OCI-M1 (cell line): Measurements from ENCODE around the gene CMTM8.

Experiments
- DNase-seq: peaks from one replicate; lab custom pipeline; 2025; lab: John Stamatoyannopoulos, UW

CMTM8 gene

GRCh38 chr3:32278714-32279113 lies 40.2 kb downstream of the CMTM8 start:
- no peak for DNase-seq

DNA sequence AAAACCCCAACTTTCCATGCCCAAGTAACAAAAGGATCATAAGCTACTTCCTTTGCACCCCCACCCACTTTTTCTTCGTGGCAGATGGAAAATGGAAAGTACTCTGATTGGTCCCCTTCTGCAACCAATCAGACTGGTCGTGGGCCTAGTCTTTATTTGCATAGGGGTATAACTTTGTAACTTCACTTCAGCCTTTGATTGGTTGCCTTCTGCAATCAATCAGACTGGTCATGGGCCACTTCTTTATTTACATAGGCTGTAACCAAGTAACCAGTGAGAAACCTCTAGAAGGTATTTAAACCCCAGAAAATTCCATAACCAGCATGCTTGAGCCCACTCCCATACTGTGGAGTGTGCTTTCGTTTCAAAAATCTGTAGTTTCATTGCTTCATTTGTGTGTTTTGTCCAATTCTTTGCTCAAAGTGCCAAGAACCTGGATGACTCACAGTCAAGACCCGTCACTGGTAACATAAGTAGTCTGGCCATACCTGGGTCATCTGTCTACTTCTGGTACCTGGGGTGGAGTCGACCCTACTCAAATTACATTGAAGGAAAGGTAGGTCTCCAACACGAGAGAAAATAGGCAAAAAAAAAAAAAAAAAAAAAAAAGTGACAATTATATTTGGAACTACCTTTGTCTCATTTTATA lies 41.9 kb downstream of the CMTM8 start:
- DNase-seq, result no peak

DNA sequence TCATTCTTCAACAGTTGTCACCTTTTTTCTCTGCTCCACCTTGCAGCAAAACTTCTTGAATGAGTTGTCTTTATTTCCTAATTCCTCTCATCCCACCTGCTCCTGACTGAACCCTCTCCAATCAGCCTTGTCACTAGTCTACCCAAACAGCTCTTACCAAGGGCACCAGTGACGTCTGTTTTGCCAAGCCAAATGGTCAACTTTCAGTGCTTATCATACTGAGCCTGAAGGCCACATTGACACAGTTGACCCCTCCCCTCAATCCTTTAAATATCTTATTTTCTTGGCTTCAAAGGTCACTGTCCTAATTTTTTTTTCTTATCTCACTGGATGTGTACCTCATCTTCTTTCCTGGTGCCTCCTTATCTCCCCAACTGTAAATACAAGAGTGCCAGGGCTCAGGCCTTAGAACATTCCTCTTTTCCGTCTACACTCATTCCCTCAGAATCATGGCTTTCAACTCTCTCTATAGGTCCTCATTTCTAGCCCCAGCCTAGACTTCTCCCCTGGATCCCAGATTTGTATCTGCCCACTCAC lies 43.2 kb downstream of the CMTM8 start:
- DNase-seq, result no peak

DNA sequence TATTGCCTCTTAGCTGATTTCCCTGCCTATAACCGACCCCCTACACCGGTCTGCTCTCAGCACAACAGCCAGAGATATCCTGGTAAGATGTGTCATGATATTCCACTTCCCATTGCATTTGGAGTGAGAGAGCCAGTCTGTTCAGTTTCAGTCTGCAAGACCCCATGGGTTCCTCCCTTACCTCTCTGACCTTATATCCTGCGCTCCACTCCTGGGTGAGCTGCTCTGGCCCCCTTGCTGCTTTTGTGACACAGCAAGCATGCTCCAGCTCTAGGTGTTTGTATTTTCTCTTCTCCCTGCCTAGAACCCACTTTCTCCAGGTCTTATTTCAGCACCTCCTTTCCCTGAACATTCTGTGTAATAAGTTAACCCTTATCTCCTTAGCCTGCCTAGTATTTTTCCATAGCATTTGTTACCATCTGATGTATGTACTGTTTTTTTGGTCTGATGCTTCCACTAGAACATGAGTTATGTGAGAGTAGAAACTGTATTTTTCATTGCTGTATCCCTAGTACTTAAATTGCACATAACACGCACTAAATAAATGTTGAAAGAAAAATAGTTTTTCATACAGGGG lies 44.2 kb downstream of the CMTM8 start:
- DNase-seq, result no peak

- DNase-seq, result no peak
These were observed 44.8 kb downstream of the CMTM8 start for GRCh38 chr3:32283304-32283703.

- DNase-seq, result no peak
These were observed 46.1 kb downstream of the CMTM8 start for GRCh38 chr3:32284443-32285212.

- DNase-seq, result no peak
These were observed 47.4 kb downstream of the CMTM8 start for GRCh38 chr3:32285891-32286290.

GRCh38 chr3:32288819-32289218 lies 50.3 kb downstream of the CMTM8 start:
- no peak for DNase-seq

- DNase-seq, result no peak
These were observed 52.1 kb downstream of the CMTM8 start for GRCh38 chr3:32290619-32291018.

GRCh38 chr3:32292085-32292796 lies 53.8 kb downstream of the CMTM8 start:
- no peak for DNase-seq

DNA sequence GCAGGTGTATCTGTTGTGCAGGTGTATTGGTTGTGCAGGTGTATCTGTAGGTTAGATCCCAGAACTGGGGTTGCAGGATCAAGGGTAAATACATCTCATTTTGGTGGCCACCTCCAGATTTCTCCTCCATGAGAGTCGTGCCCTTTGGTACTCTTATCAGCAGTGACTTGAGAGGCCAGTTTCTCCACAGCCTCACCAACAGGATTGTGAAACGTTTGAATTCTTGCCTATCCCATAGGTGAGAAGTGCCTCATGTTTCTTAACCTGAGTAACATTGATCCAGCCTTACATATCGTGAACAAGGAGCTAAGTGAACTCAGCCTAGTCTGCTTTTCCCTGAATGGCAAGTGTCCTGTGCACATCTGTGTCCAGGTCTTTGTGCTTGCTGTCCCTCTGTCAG lies 55.4 kb downstream of the CMTM8 start:
- no peak for DNase-seq

DNA sequence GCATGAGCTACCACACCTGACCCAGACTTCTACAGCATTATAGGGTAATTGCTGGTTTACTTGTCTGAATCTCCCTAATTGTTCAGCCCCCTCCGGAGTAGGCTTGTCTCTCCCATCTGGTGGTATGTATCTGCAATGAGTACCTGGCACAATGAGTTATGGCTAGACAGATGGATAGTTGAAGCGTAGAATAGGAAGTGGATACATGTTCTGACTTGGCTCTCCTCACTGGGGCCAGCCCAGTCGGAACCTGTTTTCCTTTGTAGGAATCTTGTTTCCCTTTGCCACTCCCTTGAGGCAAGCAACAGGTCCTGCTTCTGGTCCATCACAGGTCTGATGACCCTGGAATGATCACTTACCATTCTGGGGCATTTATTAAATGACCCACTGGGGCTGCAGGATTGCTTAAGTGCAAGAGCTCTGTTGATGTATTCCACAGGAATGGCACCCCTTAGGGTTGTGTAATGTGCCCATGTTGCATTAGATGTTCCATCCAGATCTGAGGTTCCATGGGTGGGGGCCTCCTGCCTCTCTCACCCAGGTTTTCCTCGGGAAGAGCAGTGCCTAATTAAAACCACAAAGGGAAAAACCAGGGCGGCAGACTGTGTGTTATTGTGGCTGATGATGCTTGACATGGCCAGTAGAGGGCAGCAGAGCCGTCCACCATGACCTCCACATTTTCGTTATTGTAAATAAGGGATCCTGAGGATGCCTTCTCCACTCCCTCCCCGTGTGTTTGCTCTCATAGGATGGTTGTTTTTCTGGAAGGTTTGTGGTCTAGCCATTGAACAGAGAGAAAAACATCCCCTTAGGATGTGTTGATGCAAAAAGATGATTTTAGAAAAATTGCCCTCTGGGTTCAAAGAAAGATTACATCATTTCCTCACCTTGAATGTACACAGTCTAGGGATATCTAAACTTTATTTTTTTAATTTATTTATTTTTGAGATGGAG lies 58.0 kb downstream of the CMTM8 start:
- peak; percentile 72 for DNase-seq

- no peak for DNase-seq
These were observed 58.9 kb downstream of the CMTM8 start for GRCh38 chr3:32297366-32297765.

DNA sequence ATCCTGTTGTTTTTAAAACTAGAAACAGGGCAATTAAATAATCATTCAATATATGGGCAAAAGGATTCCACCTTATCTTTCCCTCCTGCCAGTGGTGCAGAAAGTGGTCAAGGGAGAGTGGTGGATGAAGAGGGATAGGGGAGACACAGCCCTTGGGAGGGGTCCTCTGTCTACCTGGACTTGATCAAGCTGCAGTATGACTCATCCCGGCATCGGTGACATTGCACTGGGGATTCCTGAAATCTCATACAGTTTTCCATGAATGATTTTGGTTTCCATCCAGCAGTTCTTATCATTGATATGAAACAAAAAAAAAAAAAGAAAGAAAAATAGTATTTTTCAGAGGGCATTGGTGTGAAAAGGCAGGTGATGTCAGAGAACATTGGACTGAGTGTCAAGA lies 62.9 kb downstream of the CMTM8 start:
- DNase-seq, result no peak

- no peak for DNase-seq
These were observed 64.3 kb downstream of the CMTM8 start for GRCh38 chr3:32302601-32303398.

- no peak for DNase-seq
These were observed 64.9 kb downstream of the CMTM8 start for GRCh38 chr3:32303399-32303747.

DNA sequence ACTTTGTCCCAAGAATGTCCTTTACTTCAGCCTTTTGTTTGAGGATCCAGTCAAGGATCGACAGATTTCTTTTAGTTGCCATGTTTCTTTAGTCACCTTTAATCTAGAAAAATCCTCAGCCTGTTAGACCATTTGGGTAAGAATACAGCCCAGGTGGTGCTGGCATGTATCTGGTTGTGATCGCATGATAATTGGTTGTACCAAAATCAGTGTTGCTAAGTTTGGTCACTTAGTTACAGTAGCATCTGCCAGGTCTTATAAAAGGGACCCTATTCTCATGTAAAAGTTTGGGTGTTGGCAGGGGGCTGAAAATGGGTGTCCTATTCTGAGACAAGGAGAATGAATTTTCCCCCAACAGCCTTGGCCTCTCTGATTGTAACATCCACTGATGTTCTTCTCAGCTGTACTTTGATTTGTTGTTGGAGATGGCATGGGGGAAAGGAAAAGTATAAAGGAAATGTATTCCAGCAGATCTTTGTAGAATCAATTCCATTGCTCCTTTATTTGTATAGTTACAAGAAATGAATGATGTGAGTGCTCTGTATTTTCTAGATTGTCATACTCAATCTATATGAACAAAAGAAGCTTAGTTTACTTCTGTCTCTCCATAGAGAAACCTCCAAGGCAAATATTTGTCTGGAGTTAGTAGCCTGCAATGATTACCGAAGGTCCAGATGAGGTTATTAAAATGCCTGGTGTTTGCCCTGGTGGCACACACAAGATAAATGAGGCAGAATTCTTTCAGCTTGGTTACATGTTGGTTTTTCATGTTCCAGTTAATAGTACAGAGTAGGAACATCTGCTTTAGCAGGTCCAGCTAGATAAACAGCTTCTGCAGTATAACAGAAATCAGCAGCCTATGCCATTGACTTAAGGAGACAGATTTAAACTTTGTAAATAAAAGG lies 65.7 kb downstream of the CMTM8 start:
- DNase-seq, result no peak

- DNase-seq, result no peak
These were observed 66.9 kb downstream of the CMTM8 start for GRCh38 chr3:32305361-32305876.

DNA sequence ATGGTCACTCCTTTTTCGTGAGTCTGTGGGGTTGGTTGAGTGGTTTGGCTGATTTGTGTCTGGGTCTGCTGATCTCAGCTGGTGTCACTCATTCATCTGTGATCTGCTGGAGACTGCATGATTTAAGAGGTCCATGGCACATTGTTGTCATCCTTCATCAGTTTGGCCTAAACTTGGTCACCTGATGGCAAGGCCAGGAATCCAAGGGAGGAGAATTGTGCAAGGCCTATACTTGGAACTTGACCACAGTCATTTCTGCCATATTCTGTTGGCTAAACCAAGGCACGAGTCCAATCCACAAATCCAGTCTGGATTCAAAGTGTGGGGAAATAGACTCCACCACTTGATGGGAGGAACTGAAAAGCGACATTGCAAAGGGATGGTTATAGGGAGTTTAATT lies 67.6 kb downstream of the CMTM8 start:
- DNase-seq, result no peak
